Measurements from ENCODE around the gene GPSM3.
"Not testable (repeated sequence)": the region's sequence is repeated elsewhere in the genome, so short reads cannot be mapped to it uniquely, and the experiment has no call there.

Gene GPSM3

DNA sequence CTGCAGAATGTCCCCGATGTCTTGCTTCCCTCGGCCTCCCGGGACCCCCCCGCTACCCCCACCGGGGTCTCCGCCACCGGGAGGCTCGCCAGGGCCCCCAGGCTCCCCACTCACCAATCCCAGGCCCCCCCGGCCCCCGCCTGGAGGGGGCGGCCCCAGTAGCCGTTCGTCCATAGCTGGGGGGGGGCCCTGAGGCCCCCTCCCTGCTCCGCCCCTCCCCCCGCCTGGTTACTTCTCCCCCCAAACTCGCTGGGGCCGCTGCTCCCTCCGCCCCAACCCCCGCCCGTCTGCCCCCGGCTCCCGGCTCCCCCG lies 2.7 kb downstream of the GPSM3 start:
- no peak for TF ChIP-seq EZH2 (IDR thresholded peaks at IDR 0.05; ENCODE audit: borderline replicate concordance, low read length)
- TF ChIP-seq, protein P1, sequence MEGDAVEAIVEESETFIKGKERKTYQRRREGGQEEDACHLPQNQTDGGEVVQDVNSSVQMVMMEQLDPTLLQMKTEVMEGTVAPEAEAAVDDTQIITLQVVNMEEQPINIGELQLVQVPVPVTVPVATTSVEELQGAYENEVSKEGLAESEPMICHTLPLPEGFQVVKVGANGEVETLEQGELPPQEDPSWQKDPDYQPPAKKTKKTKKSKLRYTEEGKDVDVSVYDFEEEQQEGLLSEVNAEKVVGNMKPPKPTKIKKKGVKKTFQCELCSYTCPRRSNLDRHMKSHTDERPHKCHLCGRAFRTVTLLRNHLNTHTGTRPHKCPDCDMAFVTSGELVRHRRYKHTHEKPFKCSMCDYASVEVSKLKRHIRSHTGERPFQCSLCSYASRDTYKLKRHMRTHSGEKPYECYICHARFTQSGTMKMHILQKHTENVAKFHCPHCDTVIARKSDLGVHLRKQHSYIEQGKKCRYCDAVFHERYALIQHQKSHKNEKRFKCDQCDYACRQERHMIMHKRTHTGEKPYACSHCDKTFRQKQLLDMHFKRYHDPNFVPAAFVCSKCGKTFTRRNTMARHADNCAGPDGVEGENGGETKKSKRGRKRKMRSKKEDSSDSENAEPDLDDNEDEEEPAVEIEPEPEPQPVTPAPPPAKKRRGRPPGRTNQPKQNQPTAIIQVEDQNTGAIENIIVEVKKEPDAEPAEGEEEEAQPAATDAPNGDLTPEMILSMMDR (IDR thresholded peaks at IDR 0.05; ENCODE audit: low read length): no peak
- peaks cover 23% of the 10 kb centered on the region; the same call in 1 of the 2 replicates for H3K36me3 ChIP-seq (ENCODE audit: insufficient read depth, low read length)
- no peaks in the 10 kb centered on the region for H3K9me3 ChIP-seq (ENCODE audit: low read length)
- peak overlapping the region; percentile 86 for H3K4me2 ChIP-seq (ENCODE audit: low read length)
- 0 out of 2 replicates have a peak, but pooled peaks cover 3% of the 10 kb centered on the region for H3F3A ChIP-seq (ENCODE audit: insufficient read depth, low read length)
- H3K9me2 ChIP-seq (ENCODE audit: low read depth, low read length): no peaks in the 10 kb centered on the region
- H3K9ac ChIP-seq (ENCODE audit: low read length): peak overlapping the region; percentile 86
- no peaks in the 10 kb centered on the region for H3K79me2 ChIP-seq (ENCODE audit: insufficient read depth, low read length)
- H3K4me3 ChIP-seq (ENCODE audit: low read depth, low read length, poor library complexity, severe bottlenecking): peak overlapping the region; percentile 73
- no peaks in the 10 kb centered on the region for H3K27me3 ChIP-seq (ENCODE audit: insufficient read depth, low read length)
- no peak overlapping the region for H2AFZ ChIP-seq (ENCODE audit: low read length)
- peaks cover 44% of the 10 kb centered on the region for H3K4me1 ChIP-seq (ENCODE audit: insufficient read depth, low read length, severe bottlenecking)
- peak overlapping the region; percentile 88 for H3K27ac ChIP-seq (ENCODE audit: low read depth, low read length, poor library complexity, severe bottlenecking)
- H4K20me1 ChIP-seq (ENCODE audit: insufficient read depth, low read length): no peaks in the 10 kb centered on the region

DNA sequence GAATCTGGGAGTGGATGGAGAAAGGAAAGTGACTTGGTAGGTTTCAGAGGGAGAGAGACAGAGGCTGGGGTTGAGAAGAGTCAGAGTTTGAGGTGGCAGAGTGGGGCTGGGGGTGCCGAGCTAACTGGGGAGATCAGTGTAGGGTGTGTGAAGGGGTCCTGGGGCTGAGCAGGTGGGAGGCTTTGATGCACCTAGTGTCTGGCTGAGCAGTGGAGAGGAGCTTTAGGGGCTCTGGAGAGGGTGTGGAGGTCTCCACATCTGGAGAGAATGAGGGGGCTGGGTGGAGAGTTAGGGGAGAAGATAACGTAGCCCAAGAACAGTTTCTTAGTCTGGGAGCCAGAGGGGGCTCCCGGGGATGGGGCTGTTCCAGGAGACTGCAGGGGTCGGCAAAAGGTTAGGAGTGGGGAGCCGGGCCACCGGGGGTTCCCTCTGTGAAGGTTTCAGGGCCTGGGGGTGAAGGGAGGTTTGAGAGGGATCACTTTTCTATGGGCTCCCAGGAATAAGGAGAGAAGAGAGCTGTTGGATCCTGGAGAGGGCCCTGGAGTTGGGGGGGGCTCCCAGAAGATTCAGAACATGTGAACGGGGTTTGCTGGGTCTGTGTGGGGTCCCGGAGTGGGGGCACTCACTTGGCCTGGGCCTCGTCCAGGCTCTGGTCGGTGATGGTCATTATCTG lies 3.2 kb downstream of the GPSM3 start:
- H4K20me1 ChIP-seq (ENCODE audit: insufficient read depth, low read length): no peaks in the 10 kb centered on the region
- H3K9ac ChIP-seq (ENCODE audit: low read length): peak overlapping the region; percentile 86
- peaks cover 41% of the 10 kb centered on the region for H3K4me1 ChIP-seq (ENCODE audit: insufficient read depth, low read length, severe bottlenecking)
- 0 out of 2 replicates have a peak, but pooled peaks cover 3% of the 10 kb centered on the region for H3F3A ChIP-seq (ENCODE audit: insufficient read depth, low read length)
- H3K36me3 ChIP-seq (ENCODE audit: insufficient read depth, low read length): peaks cover 23% of the 10 kb centered on the region; the same call in 1 of the 2 replicates
- no peaks in the 10 kb centered on the region for H3K27me3 ChIP-seq (ENCODE audit: insufficient read depth, low read length)
- TF ChIP-seq, protein P1 (IDR thresholded peaks at IDR 0.05; ENCODE audit: low read length): no peak
- no peak for TF ChIP-seq EZH2 (IDR thresholded peaks at IDR 0.05; ENCODE audit: borderline replicate concordance, low read length)
- peak overlapping the region; percentile 86 for H3K4me2 ChIP-seq (ENCODE audit: low read length)
- H3K9me2 ChIP-seq (ENCODE audit: low read depth, low read length): no peaks in the 10 kb centered on the region
- no peaks in the 10 kb centered on the region for H3K9me3 ChIP-seq (ENCODE audit: low read length)
- peak overlapping the region; percentile 73 for H3K4me3 ChIP-seq (ENCODE audit: low read depth, low read length, poor library complexity, severe bottlenecking)
- no peaks in the 10 kb centered on the region for H3K79me2 ChIP-seq (ENCODE audit: insufficient read depth, low read length)
- H3K27ac ChIP-seq (ENCODE audit: low read depth, low read length, poor library complexity, severe bottlenecking): peak overlapping the region; percentile 88
- no peak overlapping the region for H2AFZ ChIP-seq (ENCODE audit: low read length)

DNA sequence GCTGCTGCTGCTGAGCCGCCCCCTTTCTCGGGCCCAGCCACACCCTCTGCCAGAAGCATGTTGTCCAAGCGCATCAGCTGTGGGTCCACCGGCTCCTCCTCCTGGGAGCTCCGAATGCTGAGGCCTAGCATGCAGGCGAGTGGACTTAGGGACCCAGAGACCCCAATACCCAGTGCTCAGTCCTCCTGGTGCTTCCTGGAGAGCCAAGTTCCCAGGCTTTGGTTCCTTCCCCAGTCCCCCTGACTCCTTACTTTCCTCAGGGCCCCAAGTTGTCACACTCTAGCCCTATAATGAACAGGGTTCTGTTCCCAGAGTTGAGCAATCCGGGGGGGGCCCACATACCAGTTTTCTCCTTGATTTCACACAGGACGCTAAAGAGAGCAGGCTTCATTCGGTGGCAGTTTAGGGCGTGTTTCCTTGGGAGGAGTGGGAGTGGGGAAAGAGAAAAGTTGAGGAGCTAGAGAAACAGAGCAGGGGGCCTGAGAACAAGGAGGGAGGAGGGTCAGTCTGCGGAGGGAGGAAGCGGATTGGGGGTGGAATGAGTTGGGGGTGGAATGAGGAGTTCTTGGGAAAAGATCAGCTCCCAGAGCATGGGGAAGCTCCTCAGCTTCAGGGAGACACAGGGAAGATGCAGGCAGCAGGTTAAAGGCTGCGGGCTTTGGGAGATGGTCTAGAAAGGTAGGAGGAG lies 3.9 kb downstream of the GPSM3 start:
- Histone ChIP-seq H3K79me2 (ENCODE audit: insufficient read depth, low read length) (no peaks in the 10 kb centered on the region), H3K4me2 (ENCODE audit: low read length) (peak overlapping the region; percentile 86), H3K36me3 (ENCODE audit: insufficient read depth, low read length) (peaks cover 28% of the 10 kb centered on the region; the same call in 1 of the 2 replicates), H3F3A (ENCODE audit: insufficient read depth, low read length) (0 out of 2 replicates have a peak, but pooled peaks cover 3% of the 10 kb centered on the region), H3K27me3 (ENCODE audit: insufficient read depth, low read length) (no peaks in the 10 kb centered on the region), H3K4me3 (ENCODE audit: low read depth, low read length, poor library complexity, severe bottlenecking) (peak overlapping the region; percentile 73), H3K9me2 (ENCODE audit: low read depth, low read length) (no peaks in the 10 kb centered on the region), H3K4me1 (ENCODE audit: insufficient read depth, low read length, severe bottlenecking) (peaks cover 41% of the 10 kb centered on the region), H3K9ac (ENCODE audit: low read length) (peak overlapping the region; percentile 86), H2AFZ (ENCODE audit: low read length) (no peak overlapping the region), H3K9me3 (ENCODE audit: low read length) (no peaks in the 10 kb centered on the region), H4K20me1 (ENCODE audit: insufficient read depth, low read length) (no peaks in the 10 kb centered on the region), H3K27ac (ENCODE audit: low read depth, low read length, poor library complexity, severe bottlenecking) (peak overlapping the region; percentile 88)
- TF ChIP-seq EZH2 (IDR thresholded peaks at IDR 0.05; ENCODE audit: borderline replicate concordance, low read length): no peak
- TF ChIP-seq, protein P1 (IDR thresholded peaks at IDR 0.05; ENCODE audit: low read length): no peak

DNA sequence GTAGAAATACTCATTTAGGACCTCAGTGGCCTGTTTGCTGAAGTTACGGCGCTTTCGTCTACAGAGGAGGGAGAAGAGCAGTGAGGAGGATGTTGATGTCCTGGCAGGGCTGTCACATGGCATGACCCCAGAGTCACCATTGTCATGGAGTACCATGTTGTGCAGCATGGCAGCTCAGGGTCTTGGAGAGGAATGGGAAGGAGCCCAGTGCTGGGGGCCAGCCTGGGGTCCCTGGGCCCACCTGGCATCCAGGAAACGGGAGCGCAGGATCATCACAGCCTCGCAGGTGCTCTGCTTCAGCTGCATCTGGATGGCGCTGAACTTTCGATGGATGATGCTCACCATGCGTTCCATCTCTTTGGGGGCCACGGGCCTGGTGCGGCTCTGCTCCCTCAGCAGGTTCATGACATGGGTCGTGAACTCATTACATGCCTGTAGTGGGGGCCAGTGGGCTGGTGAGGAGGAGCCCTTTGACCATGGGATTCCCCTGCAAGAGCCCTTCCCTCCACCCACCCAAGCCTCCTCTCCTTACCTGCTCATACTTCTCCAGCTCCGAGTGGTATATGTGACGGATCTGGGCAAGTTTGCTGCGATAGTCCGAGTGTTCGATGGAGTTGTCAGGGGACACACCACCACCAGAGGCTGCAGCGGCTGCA lies 4.6 kb downstream of the GPSM3 start:
- not testable (repeated sequence) for H3K9ac ChIP-seq (ENCODE audit: low read length); H3K4me2 ChIP-seq (ENCODE audit: low read length)

More for the DNA sequence above, 4.6 kb downstream of the GPSM3 start:
- H3F3A ChIP-seq (ENCODE audit: insufficient read depth, low read length); H2AFZ ChIP-seq (ENCODE audit: low read length); H3K4me3 ChIP-seq (ENCODE audit: low read depth, low read length, poor library complexity, severe bottlenecking); H3K9me2 ChIP-seq (ENCODE audit: low read depth, low read length); H3K27ac ChIP-seq (ENCODE audit: low read depth, low read length, poor library complexity, severe bottlenecking); H4K20me1 ChIP-seq (ENCODE audit: insufficient read depth, low read length); H3K79me2 ChIP-seq (ENCODE audit: insufficient read depth, low read length); H3K9me3 ChIP-seq (ENCODE audit: low read length); H3K27me3 ChIP-seq (ENCODE audit: insufficient read depth, low read length): not testable (repeated sequence)
- H3K4me1 ChIP-seq (ENCODE audit: insufficient read depth, low read length, severe bottlenecking): peaks cover 38% of the 10 kb centered on the region
- H3K36me3 ChIP-seq (ENCODE audit: insufficient read depth, low read length): peaks cover 33% of the 10 kb centered on the region; the same call in 1 of the 2 replicates

Measured in OCI-LY1 (cell line).